Activated CD4-positive, CD25-positive, alpha-beta regulatory T cell (primary cell): Measurements from ENCODE around the gene FNDC10.
"Not testable (repeated sequence)": the region's sequence is repeated elsewhere in the genome, so short reads cannot be mapped to it uniquely, and the experiment has no call there.

Experiments used
- DNase-seq, 4 experiments: peaks; one replicate each; lab custom pipeline; 2025; lab: John Stamatoyannopoulos, UW

The FNDC10 gene

DNA sequence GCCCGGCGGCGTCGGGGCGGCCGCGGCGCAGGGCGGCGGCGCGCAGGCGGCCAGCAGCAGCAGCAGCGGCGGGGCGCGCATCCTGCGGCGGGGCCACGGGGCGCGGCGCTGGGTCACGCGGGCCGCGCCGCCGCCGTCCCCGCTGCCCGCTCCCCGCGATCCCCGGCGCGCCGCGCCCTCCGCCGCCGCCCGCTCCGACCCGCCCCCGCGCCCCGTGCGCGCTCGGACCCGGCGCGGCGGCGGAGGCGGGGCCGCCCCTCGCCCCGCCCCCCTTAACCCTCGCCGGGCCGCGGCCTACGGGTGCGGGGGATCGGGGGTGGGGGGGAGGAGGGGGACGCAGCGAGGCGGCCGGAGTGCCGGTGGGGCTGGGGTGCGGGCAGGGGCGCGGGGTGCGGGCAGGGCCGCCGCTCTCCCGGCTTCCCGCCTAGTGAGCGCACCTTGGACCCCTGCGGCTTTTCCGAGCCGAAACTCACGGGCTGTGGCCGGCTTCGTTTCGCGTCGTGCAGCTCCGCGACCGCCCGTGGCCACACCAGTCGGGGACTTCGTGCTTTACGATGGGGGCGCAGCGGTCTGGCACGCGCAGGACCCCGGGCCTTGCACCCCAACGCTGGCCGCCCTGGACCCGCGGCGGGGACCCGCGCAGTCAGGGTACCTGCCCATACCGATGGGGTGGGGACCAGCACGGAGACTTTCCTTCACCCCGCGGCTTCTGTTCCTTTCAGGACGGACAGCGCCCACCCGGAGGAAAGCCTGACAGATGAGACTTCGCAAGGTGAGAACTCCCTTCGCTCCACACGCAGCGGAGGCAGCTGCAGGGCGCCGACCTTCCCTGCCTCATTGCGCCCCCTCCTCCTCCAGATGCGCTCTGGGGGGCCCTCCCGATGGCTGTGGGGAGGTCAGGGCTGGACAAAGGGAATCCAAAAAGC lies at the start of gene FNDC10:
FNDC10 (minus strand) TSS at position 201 of the 926 bp plus-strand sequence; CDS start at position 81, 120 bp downstream.
- no peak for DNase-seq

DNA sequence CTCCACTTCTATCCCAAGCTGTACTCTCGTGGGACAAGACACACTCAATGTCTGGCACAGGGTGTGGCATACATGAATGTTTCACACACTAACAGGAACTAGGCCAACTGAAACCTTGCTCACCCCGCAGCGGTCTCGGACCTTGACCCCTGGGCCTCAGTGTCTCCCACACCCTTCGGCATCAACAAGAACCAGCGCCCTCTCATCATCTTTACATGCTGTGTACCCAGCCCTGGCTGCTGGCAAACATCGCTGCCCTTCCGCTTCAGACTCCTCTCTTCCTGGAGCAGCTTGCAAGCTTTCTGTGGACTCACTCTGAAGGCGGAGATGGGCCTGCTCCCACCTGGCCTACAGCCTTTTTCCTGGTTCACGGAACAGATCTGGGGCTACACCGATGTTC lies 48.3 kb upstream of the FNDC10 start:
- DNase-seq: not testable (repeated sequence)

GRCh38 chr1:1647567-1648241 lies 47.8 kb upstream of the FNDC10 start:
- DNase-seq: not testable (repeated sequence)

DNA sequence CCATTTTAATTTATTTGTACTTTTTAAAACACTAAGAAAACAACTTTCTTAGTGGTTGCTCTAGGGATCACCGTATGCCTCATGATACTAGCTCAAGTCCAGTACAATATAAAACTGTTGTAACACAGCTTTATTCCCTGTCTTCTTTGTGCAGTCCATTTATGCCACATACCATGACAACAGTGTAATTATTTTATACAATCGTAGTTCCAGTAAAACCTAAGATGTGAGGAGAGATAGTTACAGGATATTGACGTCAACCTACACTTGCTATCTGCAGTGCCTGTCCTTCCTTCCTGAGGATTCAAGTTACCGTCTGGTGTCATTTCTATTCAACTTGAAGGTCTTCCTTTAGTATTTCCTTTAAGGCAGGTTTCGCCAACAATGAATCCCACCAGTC lies 46.4 kb upstream of the FNDC10 start:
- not testable (repeated sequence) for DNase-seq

GRCh38 chr1:1640711-1641461 lies 41.0 kb upstream of the FNDC10 start:
- DNase-seq: not testable (repeated sequence)

GRCh38 chr1:1640081-1640480 lies 40.1 kb upstream of the FNDC10 start:
- DNase-seq: not testable (repeated sequence)

DNA sequence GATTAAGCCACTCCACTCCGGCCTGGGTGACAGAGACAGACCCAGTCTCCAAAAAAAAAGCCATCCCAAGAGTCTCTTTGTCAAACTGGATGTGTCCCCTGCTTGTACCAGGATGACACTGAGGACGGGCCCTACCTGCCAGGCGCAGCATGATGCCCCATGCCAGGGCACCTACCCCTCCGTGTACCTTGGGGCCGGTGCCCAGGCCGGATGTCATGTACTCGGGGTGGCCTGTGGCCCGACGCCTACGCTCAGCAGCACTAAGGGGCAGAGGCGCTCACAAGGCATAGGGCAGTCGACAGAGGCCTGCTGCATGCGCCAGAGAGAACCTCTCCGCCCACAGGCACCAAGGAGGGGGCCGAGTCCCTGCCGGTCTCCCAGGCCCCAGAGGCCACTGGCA lies 39.4 kb upstream of the FNDC10 start:
- not testable (repeated sequence) for DNase-seq

GRCh38 chr1:1638528-1638927 lies 38.6 kb upstream of the FNDC10 start:
- DNase-seq: not testable (repeated sequence)

DNA sequence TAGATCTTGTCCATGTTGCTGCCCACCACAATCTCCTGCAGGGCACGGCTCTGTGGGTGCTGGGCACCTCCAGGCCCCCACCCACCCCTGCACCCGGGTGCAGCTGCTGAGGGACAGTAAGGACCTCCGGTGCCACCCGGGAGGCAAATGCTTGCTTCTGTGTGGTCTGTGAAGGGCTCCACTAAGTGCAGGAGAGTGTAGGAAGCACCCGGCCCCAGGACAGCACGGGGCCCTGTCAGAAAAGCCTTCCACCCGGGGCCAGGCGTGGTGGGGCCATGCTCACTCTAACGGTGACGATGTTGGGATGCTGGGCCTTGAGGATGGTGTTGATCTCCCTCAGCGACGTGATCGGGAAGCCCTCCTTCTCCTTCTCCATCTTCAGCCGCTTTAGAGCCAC lies 37.5 kb upstream of the FNDC10 start:
- DNase-seq: not testable (repeated sequence)

- DNase-seq: not testable (repeated sequence)
Measured at GRCh38 chr1:1636621-1637478, 36.9 kb upstream of the FNDC10 start.

GRCh38 chr1:1634613-1635012 lies 34.7 kb upstream of the FNDC10 start:
- DNase-seq: not testable (repeated sequence)

GRCh38 chr1:1633409-1633808 lies 33.5 kb upstream of the FNDC10 start:
- DNase-seq: not testable (repeated sequence)

- DNase-seq: no peak
Measured at GRCh38 chr1:1631782-1632420, 32.0 kb upstream of the FNDC10 start, which contains the start of gene MMP23B. Gene MMP23B (plus strand): TSS chr1:1632173. CDS start chr1:1632219, 46 bp downstream.

DNA sequence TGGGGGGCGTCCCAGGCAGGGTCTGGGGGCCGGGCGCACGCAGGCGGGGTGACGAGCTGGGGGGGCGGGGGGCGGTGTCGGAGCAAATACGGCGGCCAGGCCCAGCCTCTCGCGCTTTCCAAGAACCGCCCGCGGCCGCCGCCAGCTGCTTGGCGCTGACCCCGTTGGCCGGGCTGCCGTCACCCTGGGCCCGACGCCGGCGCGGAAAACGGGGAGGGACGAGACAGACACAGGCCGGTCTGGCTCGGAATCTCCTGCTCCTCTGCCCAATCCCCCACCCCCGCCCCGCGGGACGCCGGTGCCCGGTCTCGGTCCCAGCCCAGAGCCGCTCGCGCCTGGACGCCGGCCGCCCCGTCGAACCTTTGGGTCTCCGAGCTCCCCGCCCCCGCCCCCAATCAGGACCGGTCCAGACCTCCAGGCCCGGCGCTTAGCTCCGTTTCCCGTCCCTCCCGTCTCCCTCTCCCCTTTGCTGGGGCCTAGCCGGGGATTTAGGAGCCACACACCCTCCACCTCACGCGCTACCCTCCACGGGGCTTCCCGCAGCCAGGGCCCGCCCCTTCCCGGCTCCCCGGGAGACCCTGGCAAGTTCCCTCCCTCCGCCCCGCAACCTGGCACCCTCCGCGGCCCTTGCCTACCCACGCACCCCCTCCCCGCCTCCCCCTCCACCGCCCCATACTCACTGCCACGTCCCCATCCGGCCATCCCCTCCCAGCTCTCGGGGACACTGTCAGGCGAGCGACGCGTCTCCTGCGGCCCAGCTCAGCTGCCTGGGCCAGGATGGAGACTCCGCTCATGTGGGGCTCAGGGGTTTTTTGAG lies 31.2 kb upstream of the FNDC10 start:
- DNase-seq: no peak

- peak; percentile 74 to 93 (median 83) for DNase-seq
Measured at GRCh38 chr1:1630191-1630964, 30.4 kb upstream of the FNDC10 start.

GRCh38 chr1:1629430-1630190 lies 29.7 kb upstream of the FNDC10 start:
- peak in 3 of 4 experiments; percentile 49 to 62 (median 55) for DNase-seq

DNA sequence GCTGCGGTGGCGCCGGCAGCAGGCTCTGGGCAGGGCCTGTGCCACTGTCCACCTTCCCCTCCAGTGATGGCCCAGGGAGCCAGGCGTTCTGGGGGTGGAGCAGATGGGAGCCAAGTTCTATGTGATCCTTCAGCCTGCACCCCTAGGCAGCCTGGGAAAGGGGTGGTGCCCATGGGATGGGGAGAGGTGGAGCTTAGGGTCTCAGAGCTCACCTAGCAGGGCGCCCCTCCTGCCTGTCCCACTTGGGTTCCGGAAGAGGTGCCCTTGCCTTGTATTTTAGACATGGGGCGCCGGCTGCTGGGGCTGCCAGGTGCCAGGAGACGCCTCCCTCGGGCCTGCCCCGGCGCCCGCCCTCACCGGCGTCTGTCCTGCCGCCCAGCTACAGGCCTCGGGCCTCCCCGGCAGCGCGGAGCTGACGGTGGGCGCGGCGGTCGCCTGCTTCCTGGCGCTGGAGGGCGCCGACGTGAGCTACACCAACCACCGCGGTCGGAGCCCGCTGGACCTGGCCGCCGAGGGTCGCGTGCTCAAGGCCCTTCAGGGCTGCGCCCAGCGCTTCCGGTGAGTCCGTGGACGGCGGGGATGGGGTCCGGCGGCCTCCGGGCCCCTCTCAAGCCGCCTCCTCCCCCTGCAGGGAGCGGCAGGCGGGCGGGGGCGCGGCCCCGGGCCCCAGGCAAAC lies 29.0 kb upstream of the FNDC10 start:
- no peak for DNase-seq
